Cardiac muscle cell (in vitro differentiated cells and primary cell): ENCODE results near the gene GREM2. TPM values are rescaled to one million over a fixed set of nuclear protein-coding genes. Genes with fewer than 3 reads are reported as not detected.

Experiments used
- DNase-seq, 2 donors: peaks; one replicate each; pipeline versions ENCODE4 v3.0.0 to v3.0.0-alpha.2; 2010 to 2017; ENCODE audit warnings: low read depth in 1 of 2, low spot score in 1 of 2
- H3K27ac ChIP-seq: fragments of 200-600 bp; sonication (generic); 2 replicates; pipeline ENCODE4 v1.5.1; 2016
- H3K27me3 ChIP-seq: fragments of 200-600 bp; sonication (generic); 2 replicates; pipeline ENCODE4 v1.6.0; 2016; ENCODE audit warnings: control low read depth
- H3K36me3 ChIP-seq: fragments of 200-600 bp; sonication (generic); 2 replicates; pipeline ENCODE4 v1.5.1; 2016; ENCODE audit warnings: control low read depth
- H3K4me1 ChIP-seq: fragments of 200-600 bp; sonication (generic); 2 replicates; pipeline ENCODE4 v1.8.1; 2017; ENCODE audit warnings: low read depth, mild to moderate bottlenecking, mixed run types
- H3K4me3 ChIP-seq: fragments of 200-600 bp; sonication (generic); 2 replicates; pipeline ENCODE4 v1.5.1; 2016; ENCODE audit warnings: mild to moderate bottlenecking
- H3K9me3 ChIP-seq: fragments of 200-600 bp; sonication (generic); 2 replicates; pipeline ENCODE4 v1.5.1; 2017; ENCODE audit warnings: low read depth, mild to moderate bottlenecking, control low read depth
- CTCF ChIP-seq: IDR thresholded peaks from 2 replicates; pipeline ENCODE4 v1.5.1; 2012; ENCODE audit warnings: low read depth, mild to moderate bottlenecking, low read length
- polyA plus RNA-seq: library from polyadenylated mRNA; unstranded; fragments of >200 nt; fragmentation: Nextera tagmentation; extraction: Ambion mirVana; gene quantifications from 2 replicates; pipeline ENCODE4 v1.2.1, GENCODE V29; 2016
- total RNA-seq: library from RNA; depleted of rRNA; stranded (reverse); fragments of >200 nt; gene quantifications from 2 replicates; pipeline ENCODE4 v1.2.3, GENCODE V29; 2016

GREM2 gene
- total and polyA plus RNA-seq, 2 experiments from 2014 or later: 10.5 to 17.2 TPM

GRCh38 chr1:240486611-240487010 lies 125.3 kb downstream of the GREM2 start:
- no peaks in the 10 kb centered on the region for H3K27me3 ChIP-seq
- no peak overlapping the region for H3K4me3 ChIP-seq
- H3K9me3 ChIP-seq: no peaks in the 10 kb centered on the region
- H3K36me3 ChIP-seq: no peaks in the 10 kb centered on the region
- no peak overlapping the region for H3K27ac ChIP-seq
- no peaks in the 10 kb centered on the region for H3K4me1 ChIP-seq
- no peak for TF ChIP-seq CTCF
- DNase-seq: no peak

DNA sequence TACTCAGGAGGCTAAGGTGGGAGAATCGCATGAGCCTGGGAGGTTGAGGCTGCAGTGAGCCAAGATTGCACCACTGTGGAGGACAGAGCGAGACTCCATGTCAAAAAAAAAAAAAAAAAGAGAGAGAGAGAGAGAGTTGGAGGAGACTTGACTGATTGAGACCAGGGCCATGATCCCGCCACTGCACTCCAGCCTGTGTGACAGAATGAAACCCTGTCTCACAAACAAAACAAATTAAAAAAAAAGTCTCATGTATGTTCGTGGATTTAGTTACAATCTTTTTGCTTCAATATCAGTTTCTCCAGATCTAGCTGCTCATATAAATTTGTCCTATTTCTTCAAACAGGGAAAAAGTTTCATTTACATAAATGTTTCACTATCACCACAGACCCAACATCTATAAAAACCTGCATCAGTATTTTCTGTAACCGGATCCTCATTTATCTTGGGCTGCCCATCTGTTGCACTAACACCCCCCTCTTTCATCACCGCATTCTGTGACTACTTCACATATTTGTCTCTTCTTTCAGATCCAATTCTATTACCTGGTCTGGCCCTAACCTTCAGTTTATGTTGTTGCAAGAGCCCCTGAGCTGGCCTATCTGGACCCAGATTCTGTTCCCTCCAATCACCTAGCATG lies 127.0 kb downstream of the GREM2 start:
- H3K27me3 ChIP-seq: no peaks in the 10 kb centered on the region
- no peak for TF ChIP-seq CTCF
- H3K36me3 ChIP-seq: no peaks in the 10 kb centered on the region
- no peaks in the 10 kb centered on the region for H3K9me3 ChIP-seq
- no peak for DNase-seq
- no peaks in the 10 kb centered on the region for H3K4me1 ChIP-seq
- H3K4me3 ChIP-seq: no peak overlapping the region
- H3K27ac ChIP-seq: no peak overlapping the region

DNA sequence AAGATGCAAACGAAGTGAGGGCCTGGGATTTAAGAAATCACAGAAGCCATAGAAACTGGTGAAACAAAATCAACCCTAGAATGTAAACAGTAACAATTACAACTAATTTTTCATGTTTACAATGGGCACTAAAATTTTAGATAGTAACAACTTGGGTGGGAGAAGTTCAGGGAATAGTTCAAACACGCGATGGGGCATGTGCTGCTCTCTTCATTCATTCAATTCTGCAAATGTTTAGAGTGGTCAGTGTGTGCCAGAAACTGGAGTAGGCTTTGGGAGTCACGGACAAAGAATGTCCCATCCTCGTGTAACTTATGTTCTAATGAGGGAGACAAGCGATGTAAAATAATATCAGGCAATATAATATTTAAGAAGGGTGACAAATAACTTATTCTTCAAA lies 133.4 kb downstream of the GREM2 start:
- no peaks in the 10 kb centered on the region for H3K4me1 ChIP-seq
- DNase-seq: no peak
- no peaks in the 10 kb centered on the region for H3K9me3 ChIP-seq
- no peaks in the 10 kb centered on the region for H3K27me3 ChIP-seq
- no peak overlapping the region for H3K4me3 ChIP-seq
- no peak overlapping the region for H3K27ac ChIP-seq
- H3K36me3 ChIP-seq: no peaks in the 10 kb centered on the region
- TF ChIP-seq CTCF: no peak

DNA sequence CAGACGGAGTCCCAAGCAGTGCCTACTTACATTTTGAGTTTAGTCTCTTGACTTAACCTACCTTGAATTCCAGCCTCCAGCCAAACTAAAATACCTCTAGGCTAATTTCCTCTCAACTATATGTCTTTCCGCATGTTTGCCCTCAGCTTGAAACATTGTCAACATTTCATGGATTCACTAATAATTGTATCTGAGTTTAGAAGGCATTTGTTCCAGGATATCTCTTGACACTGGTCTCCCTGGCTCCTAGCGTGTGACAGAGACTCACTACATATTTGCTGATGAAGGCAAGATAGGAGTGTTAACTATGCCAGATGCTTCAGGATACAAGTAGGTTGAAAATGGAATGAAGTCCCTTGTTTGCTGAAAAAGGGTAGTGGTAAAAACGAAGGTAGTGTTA lies 136.1 kb downstream of the GREM2 start:
- no peak for TF ChIP-seq CTCF
- no peaks in the 10 kb centered on the region for H3K27me3 ChIP-seq
- H3K4me3 ChIP-seq: no peak overlapping the region
- H3K9me3 ChIP-seq: no peaks in the 10 kb centered on the region
- DNase-seq: no peak
- no peaks in the 10 kb centered on the region for H3K36me3 ChIP-seq
- no peaks in the 10 kb centered on the region for H3K4me1 ChIP-seq
- no peak overlapping the region for H3K27ac ChIP-seq

GRCh38 chr1:240474133-240474614 lies 137.8 kb downstream of the GREM2 start:
- TF ChIP-seq CTCF: no peak
- no peak overlapping the region for H3K27ac ChIP-seq
- no peaks in the 10 kb centered on the region for H3K36me3 ChIP-seq
- H3K4me3 ChIP-seq: no peak overlapping the region
- peak in 1 of 2 donors; percentile 80 for DNase-seq
- no peaks in the 10 kb centered on the region for H3K27me3 ChIP-seq
- no peaks in the 10 kb centered on the region for H3K9me3 ChIP-seq
- no peaks in the 10 kb centered on the region for H3K4me1 ChIP-seq

DNA sequence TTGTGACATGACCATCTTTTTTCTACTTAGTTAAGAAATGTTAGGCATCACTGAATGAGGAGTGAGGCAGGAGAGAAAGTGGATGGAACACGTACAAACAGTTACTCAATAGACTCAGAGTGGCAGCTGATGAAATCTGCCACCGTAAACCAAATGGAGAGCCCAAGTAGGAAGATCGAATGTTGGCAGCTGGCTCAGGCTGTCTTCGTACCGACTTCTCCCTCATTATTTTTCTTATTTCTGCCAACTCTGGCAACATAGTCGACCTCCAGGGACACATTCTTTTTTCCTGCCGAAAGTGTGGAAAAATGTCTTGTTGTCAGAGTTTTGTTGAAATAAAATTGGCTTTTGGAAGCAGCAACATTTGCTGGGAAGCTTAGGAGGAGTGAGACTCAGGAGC lies 143.3 kb downstream of the GREM2 start:
- H3K4me3 ChIP-seq: no peak overlapping the region
- no peaks in the 10 kb centered on the region for H3K36me3 ChIP-seq
- peak in 1 of 2 donors; percentile 33 for DNase-seq
- H3K4me1 ChIP-seq: peaks cover 23% of the 10 kb centered on the region
- H3K9me3 ChIP-seq: no peaks in the 10 kb centered on the region
- no peaks in the 10 kb centered on the region for H3K27me3 ChIP-seq
- no peak overlapping the region for H3K27ac ChIP-seq
- no peak for TF ChIP-seq CTCF
